ENCODE data around the gene BTBD17.

GRCh38 chr17:74404789-74405188, 43.1 kb upstream of the BTBD17 start:
- no peak for TF ChIP-seq RNF2 (IDR thresholded peaks at IDR 0.05; ENCODE audit: borderline replicate concordance, low read depth)
- TF ChIP-seq ZSCAN20 (CRISPR knock-in tag; IDR thresholded peaks at IDR 0.05), result no peak
- TF ChIP-seq, protein P1, sequence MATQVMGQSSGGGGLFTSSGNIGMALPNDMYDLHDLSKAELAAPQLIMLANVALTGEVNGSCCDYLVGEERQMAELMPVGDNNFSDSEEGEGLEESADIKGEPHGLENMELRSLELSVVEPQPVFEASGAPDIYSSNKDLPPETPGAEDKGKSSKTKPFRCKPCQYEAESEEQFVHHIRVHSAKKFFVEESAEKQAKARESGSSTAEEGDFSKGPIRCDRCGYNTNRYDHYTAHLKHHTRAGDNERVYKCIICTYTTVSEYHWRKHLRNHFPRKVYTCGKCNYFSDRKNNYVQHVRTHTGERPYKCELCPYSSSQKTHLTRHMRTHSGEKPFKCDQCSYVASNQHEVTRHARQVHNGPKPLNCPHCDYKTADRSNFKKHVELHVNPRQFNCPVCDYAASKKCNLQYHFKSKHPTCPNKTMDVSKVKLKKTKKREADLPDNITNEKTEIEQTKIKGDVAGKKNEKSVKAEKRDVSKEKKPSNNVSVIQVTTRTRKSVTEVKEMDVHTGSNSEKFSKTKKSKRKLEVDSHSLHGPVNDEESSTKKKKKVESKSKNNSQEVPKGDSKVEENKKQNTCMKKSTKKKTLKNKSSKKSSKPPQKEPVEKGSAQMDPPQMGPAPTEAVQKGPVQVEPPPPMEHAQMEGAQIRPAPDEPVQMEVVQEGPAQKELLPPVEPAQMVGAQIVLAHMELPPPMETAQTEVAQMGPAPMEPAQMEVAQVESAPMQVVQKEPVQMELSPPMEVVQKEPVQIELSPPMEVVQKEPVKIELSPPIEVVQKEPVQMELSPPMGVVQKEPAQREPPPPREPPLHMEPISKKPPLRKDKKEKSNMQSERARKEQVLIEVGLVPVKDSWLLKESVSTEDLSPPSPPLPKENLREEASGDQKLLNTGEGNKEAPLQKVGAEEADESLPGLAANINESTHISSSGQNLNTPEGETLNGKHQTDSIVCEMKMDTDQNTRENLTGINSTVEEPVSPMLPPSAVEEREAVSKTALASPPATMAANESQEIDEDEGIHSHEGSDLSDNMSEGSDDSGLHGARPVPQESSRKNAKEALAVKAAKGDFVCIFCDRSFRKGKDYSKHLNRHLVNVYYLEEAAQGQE (IDR thresholded peaks at IDR 0.05), result no peak
- no peak for TF ChIP-seq MYC (IDR thresholded peaks at IDR 0.05; ENCODE audit: borderline replicate concordance, low read length)
- TF ChIP-seq, protein P2, sequence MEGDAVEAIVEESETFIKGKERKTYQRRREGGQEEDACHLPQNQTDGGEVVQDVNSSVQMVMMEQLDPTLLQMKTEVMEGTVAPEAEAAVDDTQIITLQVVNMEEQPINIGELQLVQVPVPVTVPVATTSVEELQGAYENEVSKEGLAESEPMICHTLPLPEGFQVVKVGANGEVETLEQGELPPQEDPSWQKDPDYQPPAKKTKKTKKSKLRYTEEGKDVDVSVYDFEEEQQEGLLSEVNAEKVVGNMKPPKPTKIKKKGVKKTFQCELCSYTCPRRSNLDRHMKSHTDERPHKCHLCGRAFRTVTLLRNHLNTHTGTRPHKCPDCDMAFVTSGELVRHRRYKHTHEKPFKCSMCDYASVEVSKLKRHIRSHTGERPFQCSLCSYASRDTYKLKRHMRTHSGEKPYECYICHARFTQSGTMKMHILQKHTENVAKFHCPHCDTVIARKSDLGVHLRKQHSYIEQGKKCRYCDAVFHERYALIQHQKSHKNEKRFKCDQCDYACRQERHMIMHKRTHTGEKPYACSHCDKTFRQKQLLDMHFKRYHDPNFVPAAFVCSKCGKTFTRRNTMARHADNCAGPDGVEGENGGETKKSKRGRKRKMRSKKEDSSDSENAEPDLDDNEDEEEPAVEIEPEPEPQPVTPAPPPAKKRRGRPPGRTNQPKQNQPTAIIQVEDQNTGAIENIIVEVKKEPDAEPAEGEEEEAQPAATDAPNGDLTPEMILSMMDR (IDR thresholded peaks at IDR 0.05), result no peak
- TF ChIP-seq POLR2A (IDR thresholded peaks at IDR 0.05; ENCODE audit: low read length), result no peak

All from A549 (cell line).